GM13976 (cell line): ENCODE data around the gene NR3C2.
"Not testable (repeated sequence)": the region's sequence is repeated elsewhere in the genome, so short reads cannot be mapped to it uniquely, and the experiment has no call there.

Experiments used
- DNase-seq: peaks from one replicate; pipeline ENCODE4 v3.0.0; 2012; ENCODE audit warnings: low spot score
- CTCF ChIP-seq: IDR thresholded peaks from 2 replicates; pipeline ENCODE4 v1.5.1; 2012; ENCODE audit warnings: borderline replicate concordance, mild to moderate bottlenecking; ENCODE audit not compliant: insufficient read depth; ENCODE audit errors: extremely low read depth, missing control alignments, control extremely low read depth
- in situ Hi-C: fragments of 300-500 bp; cut with MboI; formaldehyde crosslinking; loops from one replicate; pipeline ENCODE4 v1.12.0; 2022; ENCODE audit warnings: low sequenced_read_pairs, mixed read lengths, inconsistent platforms; ENCODE audit not compliant: unreplicated experiment

The NR3C2 gene

GRCh38 chr4:148333265-148333664 lies 108.9 kb downstream of the NR3C2 start:
- no peak for DNase-seq
- in situ Hi-C loops: no loop called here
- TF ChIP-seq CTCF: no peak

- no peak for TF ChIP-seq CTCF
- in situ Hi-C loops: no loop called here
- DNase-seq: no peak
Observed at GRCh38 chr4:148332486-148332885, 109.7 kb downstream of the NR3C2 start.

- DNase-seq: no peak
- in situ Hi-C loops: no loop called here
- TF ChIP-seq CTCF: no peak
Observed at GRCh38 chr4:148330724-148331123, 111.5 kb downstream of the NR3C2 start.

GRCh38 chr4:148330161-148330560 lies 112.1 kb downstream of the NR3C2 start:
- in situ Hi-C loops: no loop called here
- DNase-seq: no peak
- TF ChIP-seq CTCF: no peak

GRCh38 chr4:148329751-148330150 lies 112.5 kb downstream of the NR3C2 start:
- DNase-seq: no peak
- TF ChIP-seq CTCF: no peak
- in situ Hi-C loops: no loop called here

GRCh38 chr4:148327683-148328082 lies 114.5 kb downstream of the NR3C2 start:
- TF ChIP-seq CTCF: no peak
- no peak for DNase-seq
- in situ Hi-C loops: no loop called here

GRCh38 chr4:148323316-148323715 lies 118.9 kb downstream of the NR3C2 start:
- DNase-seq, in situ Hi-C loops: not testable (repeated sequence)
